HCT116 (cell line): Measurements from ENCODE around the gene RAPGEF1. TPM values are rescaled to one million over a fixed set of nuclear protein-coding genes. Genes with fewer than 3 reads are reported as not detected.

Experiments used
- ATAC-seq: fragments of 200-7000 bp; cut with Tn5 transposase; 2 replicates; pipeline ENCODE4 v1.9.1; 2020; ENCODE audit warnings: mild to moderate bottlenecking, moderate library complexity
- BruUV-seq: library from RNA; stranded (reverse); fragments of 400-500 nt; replicated peaks from 2 replicates; lab custom pipeline; 2021; lab: Mats Ljungman, UMichigan
- CTCF ChIA-PET: fragments of 300-600 bp; sonication (Branson Sonifier 250); formaldehyde crosslinking; loops from one replicate; lab custom pipeline; 2021; ENCODE audit warnings: antibody characterized with exemption; lab: Charles Lee
- POLR2A ChIA-PET: fragments of 300-600, 350-600 bp; sonication (Branson Sonifier 250); formaldehyde crosslinking; loops from one replicate; lab custom pipeline; 2021; ENCODE audit warnings: antibody characterized with exemption; lab: Charles Lee
- RAD21 ChIA-PET, 2 experiments: fragments of 300-600 bp; sonication (Branson Sonifier 250); formaldehyde crosslinking; loops; one replicate each; lab custom pipeline; 2023; ENCODE audit warnings: low total read pairs in 2 of 2; ENCODE audit not compliant: uncharacterized antibody in 2 of 2, unreplicated experiment in 2 of 2, low non-redundant PET in 1 of 2; lab: Charles Lee
- DNase-seq: peaks from one replicate; pipeline ENCODE4 v3.0.0-alpha.2; 2010; ENCODE audit warnings: low read depth, low spot score
- H2AFZ ChIP-seq: fragments of 200-600 bp; shearing (Covaris generic), sonication (generic); 2 replicates; pipeline ENCODE4 v1.6.1; 2017; ENCODE audit warnings: low read depth, mixed run types, mixed read lengths, antibody characterized with exemption, low read length; ENCODE audit not compliant: poor library complexity, severe bottlenecking
- H3K27ac ChIP-seq: 2 replicates; pipeline ENCODE4 v1.5.1; 2012; ENCODE audit warnings: low read depth, low read length
- H3K27me3 ChIP-seq: fragments of 200-600 bp; sonication (generic); 2 replicates; pipeline ENCODE4 v1.6.1; 2016; ENCODE audit warnings: mixed run types, low read length, mixed read lengths; ENCODE audit not compliant: insufficient read depth
- H3K36me3 ChIP-seq, 2 experiments: fragments of 200-500 bp in 1 of 2; fragments of 200-600 bp in 1 of 2; sonication (Bioruptor generic) in 1 of 2; sonication (generic) in 1 of 2; 2 replicates each; pipeline versions ENCODE4 v1.5.1 to v1.6.1; 2014 to 2016; ENCODE audit warnings: low read length in 2 of 2, inconsistent platforms in 1 of 2, mixed read lengths in 1 of 2, mixed run types in 1 of 2; ENCODE audit not compliant: insufficient read depth in 2 of 2, control insufficient read depth in 1 of 2
- H3K4me1 ChIP-seq, 2 experiments: fragments of 200-600 bp in 1 of 2; sonication (generic) in 1 of 2; 2 replicates each; pipeline versions ENCODE4 v1.5.1 to v1.6.1; 2012 to 2017; ENCODE audit warnings: low read length in 2 of 2, inconsistent platforms in 1 of 2, mild to moderate bottlenecking in 1 of 2, mixed read lengths in 1 of 2, mixed run types in 1 of 2, moderate library complexity in 1 of 2; ENCODE audit not compliant: insufficient read depth in 2 of 2, control insufficient read depth in 1 of 2
- H3K4me2 ChIP-seq: fragments of 200-600 bp; sonication (generic); 2 replicates; pipeline ENCODE4 v1.6.1; 2017; ENCODE audit warnings: mixed run types, low read length, mixed read lengths
- H3K4me3 ChIP-seq, 2 experiments: fragments of 200-600 bp in 1 of 2; sonication (generic) in 1 of 2; replicated peaks in 1 of 2; 2 replicates each; pipeline ENCODE4 v1.5.1; 2011 to 2016; ENCODE audit warnings: low read length in 2 of 2, control low read depth in 1 of 2, low read depth in 1 of 2, mild to moderate bottlenecking in 1 of 2, mixed read lengths in 1 of 2, mixed run types in 1 of 2
- H3K79me2 ChIP-seq: fragments of 200-600 bp; sonication (generic); 2 replicates; pipeline ENCODE4 v1.6.1; 2017; ENCODE audit warnings: mild to moderate bottlenecking, mixed run types, low read length, moderate library complexity, mixed read lengths; ENCODE audit not compliant: insufficient read depth
- H3K9ac ChIP-seq: fragments of 200-600 bp; sonication (generic); 2 replicates; pipeline ENCODE4 v1.6.1; 2016; ENCODE audit warnings: low read length, mixed read lengths
- H3K9me2 ChIP-seq: fragments of 200-600 bp; sonication (generic), shearing (Covaris generic); 2 replicates; pipeline ENCODE4 v1.6.1; 2017; ENCODE audit warnings: mixed run types, mild to moderate bottlenecking, moderate library complexity; ENCODE audit not compliant: insufficient read depth
- H3K9me3 ChIP-seq, 2 experiments: fragments of 200-500 bp in 1 of 2; fragments of 200-600 bp in 1 of 2; sonication (Bioruptor generic) in 1 of 2; sonication (generic) in 1 of 2; 2 replicates each; pipeline ENCODE4 v1.6.1; 2014 to 2017; ENCODE audit warnings: low read length in 2 of 2, mixed read lengths in 2 of 2, inconsistent platforms in 1 of 2, low read depth in 1 of 2, mild to moderate bottlenecking in 1 of 2, mixed run types in 1 of 2, moderate library complexity in 1 of 2; ENCODE audit not compliant: control insufficient read depth in 1 of 2, insufficient read depth in 1 of 2
- H4K20me1 ChIP-seq: fragments of 200-600 bp; sonication (generic), shearing (Covaris generic); 2 replicates; pipeline ENCODE4 v1.6.1; 2017; ENCODE audit warnings: mixed run types, mild to moderate bottlenecking, moderate library complexity; ENCODE audit not compliant: insufficient read depth
- CBX3 ChIP-seq: IDR thresholded peaks from 2 replicates; pipeline ENCODE4 v1.6.1; 2012; ENCODE audit warnings: low read depth
- CEBPB ChIP-seq: IDR thresholded peaks from 2 replicates; pipeline ENCODE4 v1.6.1; 2012; ENCODE audit warnings: low read depth
- EGR1 ChIP-seq: IDR thresholded peaks from 2 replicates; pipeline ENCODE4 v1.6.1; 2012; ENCODE audit warnings: low read depth
- FOSL1 ChIP-seq: IDR thresholded peaks from 2 replicates; pipeline ENCODE4 v1.6.1; 2012; ENCODE audit warnings: low read depth
- JUND ChIP-seq: IDR thresholded peaks from 2 replicates; pipeline ENCODE4 v1.6.1; 2012
- POLR2A ChIP-seq: IDR thresholded peaks from 2 replicates; pipeline ENCODE4 v1.7.0; 2011; ENCODE audit warnings: borderline replicate concordance; ENCODE audit not compliant: insufficient read depth, insufficient read length; ENCODE audit errors: extremely low read depth
- POLR2AphosphoS5 ChIP-seq: IDR thresholded peaks from 2 replicates; pipeline ENCODE4 v1.6.1; 2011; ENCODE audit warnings: mild to moderate bottlenecking, low read depth, low read length, moderate library complexity
- SP1 ChIP-seq: IDR thresholded peaks from 2 replicates; pipeline ENCODE4 v1.6.1; 2012; ENCODE audit warnings: low read depth
- SRF ChIP-seq: IDR thresholded peaks from 2 replicates; pipeline ENCODE4 v1.6.1; 2012; ENCODE audit warnings: low read depth
- ZNF274 ChIP-seq: fragments of 200-500 bp; sonication (Bioruptor generic); IDR thresholded peaks from 2 replicates; pipeline ENCODE4 v1.6.1; 2014; ENCODE audit warnings: mild to moderate bottlenecking, low read depth, low read length, inconsistent platforms
- intact Hi-C: fragments of 100-400 bp; cut with micrococcal nuclease; formaldehyde crosslinking; loops from 2 replicates; pipeline ENCODE4 v1.10.0; 2022
- total RNA-seq: library from RNA; stranded (reverse); gene quantifications from one replicate; pipeline ENCODE4 v1.2.1, GENCODE V29; 2021; ENCODE audit not compliant: unreplicated experiment
- TF ChIP-seq, protein P1 (sequence below): IDR thresholded peaks from 2 replicates; pipeline ENCODE4 v1.6.1; 2012
- TF ChIP-seq, protein P2 (sequence below), 3 experiments: fragments of 200-600 bp in 1 of 3; sonication (generic) in 1 of 3; IDR thresholded peaks in 2 of 3; conservative IDR thresholded peaks in 1 of 3; 2 replicates each; pipeline ENCODE4 v1.5.1; 2012 to 2017; ENCODE audit warnings: low read depth in 2 of 3, low read length in 2 of 3, antibody characterized with exemption in 1 of 3, borderline replicate concordance in 1 of 3, control low read depth in 1 of 3, mild to moderate bottlenecking in 1 of 3, mixed read lengths in 1 of 3, mixed run types in 1 of 3, moderate library complexity in 1 of 3; ENCODE audit not compliant: insufficient read depth in 1 of 3
- TF ChIP-seq, protein P3 (sequence below): IDR thresholded peaks from 2 replicates; pipeline ENCODE4 v1.6.1; 2011; ENCODE audit warnings: mild to moderate bottlenecking, low read length, moderate library complexity; ENCODE audit not compliant: insufficient replicate concordance; ENCODE audit errors: extremely low read depth
- TF ChIP-seq, protein P4 (sequence below): IDR thresholded peaks from 2 replicates; pipeline ENCODE4 v1.6.1; 2012
- TF ChIP-seq, protein P5 (sequence below): IDR thresholded peaks from 2 replicates; pipeline ENCODE4 v1.6.1; 2012; ENCODE audit warnings: low read depth

The RAPGEF1 gene
- total RNA-seq, 1 experiment from 2014 or later = 43.0 TPM

DNA sequence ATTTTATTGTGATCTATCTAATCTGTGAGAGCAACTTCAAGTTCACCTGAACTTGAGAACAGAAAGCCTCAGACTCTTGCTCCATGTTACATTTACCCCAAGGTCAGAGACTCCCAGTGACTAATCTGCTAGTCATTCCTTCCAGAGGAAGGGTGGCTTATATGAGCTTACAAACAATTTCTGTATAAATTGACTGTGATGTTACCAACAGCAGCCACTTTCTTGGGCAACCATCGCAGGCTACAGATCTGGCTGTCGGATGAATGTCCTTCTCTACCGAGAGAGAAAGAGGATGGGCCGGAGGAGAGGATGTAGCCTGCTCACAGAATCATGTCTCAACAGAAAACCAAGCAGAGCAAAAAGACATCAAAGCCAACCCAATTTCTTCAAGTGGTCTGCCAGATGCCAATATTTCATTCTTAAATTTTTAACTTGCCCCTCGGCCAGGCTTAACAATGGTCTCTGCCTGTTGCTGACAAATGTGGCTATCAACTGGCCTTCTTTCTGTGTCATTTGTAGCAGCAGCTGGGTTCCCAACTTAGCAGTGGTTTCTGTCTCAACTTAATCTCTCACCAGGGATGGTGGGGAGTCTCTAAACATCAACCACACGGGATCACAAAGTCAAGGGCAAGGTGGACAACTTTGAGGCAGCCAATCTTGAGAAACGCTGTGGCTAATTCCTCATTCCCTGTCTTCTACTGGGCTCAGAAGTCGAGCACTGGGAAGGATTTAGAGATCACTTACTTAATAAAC, 81.3 kb downstream of the RAPGEF1 start:
- TF ChIP-seq ZNF274 (no peak), SP1 (peak; percentile 71; the same call in 1 of the 2 replicates), FOSL1 (peak; percentile 96), CBX3 (peak; percentile 73; the same call in 1 of the 2 replicates), EGR1 (no peak), CEBPB (peak; percentile 92), POLR2AphosphoS5 (peak; percentile 42; the same call in 1 of the 2 replicates), SRF (peak; percentile 52; the same call in 1 of the 2 replicates), JUND (peak; percentile 84), POLR2A (no peak)
- TF ChIP-seq, protein P1, sequence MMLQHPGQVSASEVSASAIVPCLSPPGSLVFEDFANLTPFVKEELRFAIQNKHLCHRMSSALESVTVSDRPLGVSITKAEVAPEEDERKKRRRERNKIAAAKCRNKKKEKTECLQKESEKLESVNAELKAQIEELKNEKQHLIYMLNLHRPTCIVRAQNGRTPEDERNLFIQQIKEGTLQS = 0 out of 2 replicates have a peak, but pooled peaks have one; percentile 32
- TF ChIP-seq, protein P2, sequence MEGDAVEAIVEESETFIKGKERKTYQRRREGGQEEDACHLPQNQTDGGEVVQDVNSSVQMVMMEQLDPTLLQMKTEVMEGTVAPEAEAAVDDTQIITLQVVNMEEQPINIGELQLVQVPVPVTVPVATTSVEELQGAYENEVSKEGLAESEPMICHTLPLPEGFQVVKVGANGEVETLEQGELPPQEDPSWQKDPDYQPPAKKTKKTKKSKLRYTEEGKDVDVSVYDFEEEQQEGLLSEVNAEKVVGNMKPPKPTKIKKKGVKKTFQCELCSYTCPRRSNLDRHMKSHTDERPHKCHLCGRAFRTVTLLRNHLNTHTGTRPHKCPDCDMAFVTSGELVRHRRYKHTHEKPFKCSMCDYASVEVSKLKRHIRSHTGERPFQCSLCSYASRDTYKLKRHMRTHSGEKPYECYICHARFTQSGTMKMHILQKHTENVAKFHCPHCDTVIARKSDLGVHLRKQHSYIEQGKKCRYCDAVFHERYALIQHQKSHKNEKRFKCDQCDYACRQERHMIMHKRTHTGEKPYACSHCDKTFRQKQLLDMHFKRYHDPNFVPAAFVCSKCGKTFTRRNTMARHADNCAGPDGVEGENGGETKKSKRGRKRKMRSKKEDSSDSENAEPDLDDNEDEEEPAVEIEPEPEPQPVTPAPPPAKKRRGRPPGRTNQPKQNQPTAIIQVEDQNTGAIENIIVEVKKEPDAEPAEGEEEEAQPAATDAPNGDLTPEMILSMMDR (IDR thresholded peaks at IDR 0.05 in 2 of 3, conservative IDR thresholded peaks at IDR 0.05 in 1 of 3; ENCODE audit: borderline replicate concordance in 1 of 3, insufficient read depth in 1 of 3, low read depth in 2 of 3, low read length in 2 of 3) = no peak
- TF ChIP-seq, protein P3, sequence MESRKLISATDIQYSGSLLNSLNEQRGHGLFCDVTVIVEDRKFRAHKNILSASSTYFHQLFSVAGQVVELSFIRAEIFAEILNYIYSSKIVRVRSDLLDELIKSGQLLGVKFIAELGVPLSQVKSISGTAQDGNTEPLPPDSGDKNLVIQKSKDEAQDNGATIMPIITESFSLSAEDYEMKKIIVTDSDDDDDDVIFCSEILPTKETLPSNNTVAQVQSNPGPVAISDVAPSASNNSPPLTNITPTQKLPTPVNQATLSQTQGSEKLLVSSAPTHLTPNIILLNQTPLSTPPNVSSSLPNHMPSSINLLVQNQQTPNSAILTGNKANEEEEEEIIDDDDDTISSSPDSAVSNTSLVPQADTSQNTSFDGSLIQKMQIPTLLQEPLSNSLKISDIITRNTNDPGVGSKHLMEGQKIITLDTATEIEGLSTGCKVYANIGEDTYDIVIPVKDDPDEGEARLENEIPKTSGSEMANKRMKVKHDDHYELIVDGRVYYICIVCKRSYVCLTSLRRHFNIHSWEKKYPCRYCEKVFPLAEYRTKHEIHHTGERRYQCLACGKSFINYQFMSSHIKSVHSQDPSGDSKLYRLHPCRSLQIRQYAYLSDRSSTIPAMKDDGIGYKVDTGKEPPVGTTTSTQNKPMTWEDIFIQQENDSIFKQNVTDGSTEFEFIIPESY = no peak
- TF ChIP-seq, protein P4, sequence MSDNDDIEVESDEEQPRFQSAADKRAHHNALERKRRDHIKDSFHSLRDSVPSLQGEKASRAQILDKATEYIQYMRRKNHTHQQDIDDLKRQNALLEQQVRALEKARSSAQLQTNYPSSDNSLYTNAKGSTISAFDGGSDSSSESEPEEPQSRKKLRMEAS = no peak; the same call in 1 of the 2 replicates
- TF ChIP-seq, protein P5, sequence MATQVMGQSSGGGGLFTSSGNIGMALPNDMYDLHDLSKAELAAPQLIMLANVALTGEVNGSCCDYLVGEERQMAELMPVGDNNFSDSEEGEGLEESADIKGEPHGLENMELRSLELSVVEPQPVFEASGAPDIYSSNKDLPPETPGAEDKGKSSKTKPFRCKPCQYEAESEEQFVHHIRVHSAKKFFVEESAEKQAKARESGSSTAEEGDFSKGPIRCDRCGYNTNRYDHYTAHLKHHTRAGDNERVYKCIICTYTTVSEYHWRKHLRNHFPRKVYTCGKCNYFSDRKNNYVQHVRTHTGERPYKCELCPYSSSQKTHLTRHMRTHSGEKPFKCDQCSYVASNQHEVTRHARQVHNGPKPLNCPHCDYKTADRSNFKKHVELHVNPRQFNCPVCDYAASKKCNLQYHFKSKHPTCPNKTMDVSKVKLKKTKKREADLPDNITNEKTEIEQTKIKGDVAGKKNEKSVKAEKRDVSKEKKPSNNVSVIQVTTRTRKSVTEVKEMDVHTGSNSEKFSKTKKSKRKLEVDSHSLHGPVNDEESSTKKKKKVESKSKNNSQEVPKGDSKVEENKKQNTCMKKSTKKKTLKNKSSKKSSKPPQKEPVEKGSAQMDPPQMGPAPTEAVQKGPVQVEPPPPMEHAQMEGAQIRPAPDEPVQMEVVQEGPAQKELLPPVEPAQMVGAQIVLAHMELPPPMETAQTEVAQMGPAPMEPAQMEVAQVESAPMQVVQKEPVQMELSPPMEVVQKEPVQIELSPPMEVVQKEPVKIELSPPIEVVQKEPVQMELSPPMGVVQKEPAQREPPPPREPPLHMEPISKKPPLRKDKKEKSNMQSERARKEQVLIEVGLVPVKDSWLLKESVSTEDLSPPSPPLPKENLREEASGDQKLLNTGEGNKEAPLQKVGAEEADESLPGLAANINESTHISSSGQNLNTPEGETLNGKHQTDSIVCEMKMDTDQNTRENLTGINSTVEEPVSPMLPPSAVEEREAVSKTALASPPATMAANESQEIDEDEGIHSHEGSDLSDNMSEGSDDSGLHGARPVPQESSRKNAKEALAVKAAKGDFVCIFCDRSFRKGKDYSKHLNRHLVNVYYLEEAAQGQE = no peak
- ChIA-PET POLR2A (interaction anchor here (0.6 kb wide), 1 partner anchor 20 kb away, joined by 4 read pairs; no protein-coding TSS in a partner anchor), CTCF (interaction anchor here (1.1 kb wide), 1 partner anchor 80 kb away, joined by 5 read pairs; no protein-coding TSS in a partner anchor), RAD21 (no interaction called here)
- Histone ChIP-seq H3K27ac (peak overlapping the region; percentile 33; the same call in 1 of the 2 replicates), H3K9me2 (no peaks in the 10 kb centered on the region), H3K79me2 (no peaks in the 10 kb centered on the region), H3K36me3 (no peaks in the 10 kb centered on the region), H2AFZ (no peak overlapping the region), H4K20me1 (no peaks in the 10 kb centered on the region), H3K9me3 (no peaks in the 10 kb centered on the region), H3K4me1 (peaks cover 18 to 22% of the 10 kb centered on the region in 2 experiments), H3K27me3 (no peaks in the 10 kb centered on the region), H3K4me3 (peak overlapping the region in 1 of 2 experiments; percentile 36; a peak in 2 of 4 replicates), H3K4me2 (peak overlapping the region; percentile 71), H3K9ac (peak overlapping the region; percentile 35)
- DNase-seq (peak; percentile 75), ATAC-seq (peak; percentile 91)
- no TSS peak for BruUV-seq
- intact Hi-C loops = no loop called here
